GM19043 (cell line): ENCODE results near the gene FUT4.
"Not testable (repeated sequence)": the region's sequence is repeated elsewhere in the genome, so short reads cannot be mapped to it uniquely, and the experiment has no call there.

Experiments used
- ATAC-seq: cut with Tn5 transposase; IDR thresholded peaks from one replicate; pipeline ENCODE4 v1.9.1; 2021; ENCODE audit warnings: low read depth; ENCODE audit not compliant: unreplicated experiment

FUT4 gene, protein sequence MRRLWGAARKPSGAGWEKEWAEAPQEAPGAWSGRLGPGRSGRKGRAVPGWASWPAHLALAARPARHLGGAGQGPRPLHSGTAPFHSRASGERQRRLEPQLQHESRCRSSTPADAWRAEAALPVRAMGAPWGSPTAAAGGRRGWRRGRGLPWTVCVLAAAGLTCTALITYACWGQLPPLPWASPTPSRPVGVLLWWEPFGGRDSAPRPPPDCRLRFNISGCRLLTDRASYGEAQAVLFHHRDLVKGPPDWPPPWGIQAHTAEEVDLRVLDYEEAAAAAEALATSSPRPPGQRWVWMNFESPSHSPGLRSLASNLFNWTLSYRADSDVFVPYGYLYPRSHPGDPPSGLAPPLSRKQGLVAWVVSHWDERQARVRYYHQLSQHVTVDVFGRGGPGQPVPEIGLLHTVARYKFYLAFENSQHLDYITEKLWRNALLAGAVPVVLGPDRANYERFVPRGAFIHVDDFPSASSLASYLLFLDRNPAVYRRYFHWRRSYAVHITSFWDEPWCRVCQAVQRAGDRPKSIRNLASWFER

DNA sequence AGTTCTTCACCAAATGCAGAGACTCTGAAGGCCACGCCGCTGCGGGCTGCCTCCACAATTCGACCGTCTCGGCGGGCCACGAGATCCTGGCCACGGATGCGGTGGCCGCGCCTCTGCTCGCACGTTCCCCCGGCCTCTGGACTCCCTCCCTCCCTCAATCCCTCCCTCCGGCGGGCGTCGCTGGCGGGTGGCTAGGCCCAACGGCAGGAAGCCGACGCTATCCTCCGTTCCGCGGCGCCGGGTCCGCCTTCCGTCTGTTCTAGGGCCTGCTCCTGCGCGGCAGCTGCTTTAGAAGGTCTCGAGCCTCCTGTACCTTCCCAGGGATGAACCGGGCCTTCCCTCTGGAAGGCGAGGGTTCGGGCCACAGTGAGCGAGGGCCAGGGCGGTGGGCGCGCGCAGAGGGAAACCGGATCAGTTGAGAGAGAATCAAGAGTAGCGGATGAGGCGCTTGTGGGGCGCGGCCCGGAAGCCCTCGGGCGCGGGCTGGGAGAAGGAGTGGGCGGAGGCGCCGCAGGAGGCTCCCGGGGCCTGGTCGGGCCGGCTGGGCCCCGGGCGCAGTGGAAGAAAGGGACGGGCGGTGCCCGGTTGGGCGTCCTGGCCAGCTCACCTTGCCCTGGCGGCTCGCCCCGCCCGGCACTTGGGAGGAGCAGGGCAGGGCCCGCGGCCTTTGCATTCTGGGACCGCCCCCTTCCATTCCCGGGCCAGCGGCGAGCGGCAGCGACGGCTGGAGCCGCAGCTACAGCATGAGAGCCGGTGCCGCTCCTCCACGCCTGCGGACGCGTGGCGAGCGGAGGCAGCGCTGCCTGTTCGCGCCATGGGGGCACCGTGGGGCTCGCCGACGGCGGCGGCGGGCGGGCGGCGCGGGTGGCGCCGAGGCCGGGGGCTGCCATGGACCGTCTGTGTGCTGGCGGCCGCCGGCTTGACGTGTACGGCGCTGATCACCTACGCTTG, at the start of gene FUT4:
Gene FUT4 (plus strand): TSS at position 227 of the 951 bp plus-strand sequence. CDS start 213 bp downstream, at position 440.
- peak; percentile 69 for ATAC-seq

- ATAC-seq = peak; percentile 51
Measured at GRCh38 chr11:94494126-94494680, 49.5 kb upstream of the FUT4 start.

GRCh38 chr11:94500181-94500580, 43.5 kb upstream of the FUT4 start:
- ATAC-seq = no peak

DNA sequence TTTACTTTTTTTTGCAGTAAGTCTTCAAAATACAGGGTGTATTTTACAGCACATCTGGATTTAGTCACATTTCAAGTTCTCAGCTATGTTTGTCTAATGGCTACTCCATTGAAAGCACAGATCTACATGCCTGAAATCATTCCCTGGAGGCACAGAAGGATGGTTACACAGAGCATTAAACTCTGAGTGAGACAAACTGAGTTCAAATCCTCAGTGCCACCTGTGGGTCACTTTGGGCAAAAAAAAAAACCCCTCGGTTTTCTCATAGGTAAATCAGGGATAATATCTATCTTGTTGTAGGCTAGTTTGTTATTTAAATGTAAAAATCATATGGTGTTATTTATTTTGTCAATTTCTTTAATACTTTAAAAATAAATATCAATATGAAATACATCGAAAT, 42.2 kb upstream of the FUT4 start:
- ATAC-seq = no peak

GRCh38 chr11:94504689-94505293, 38.9 kb upstream of the FUT4 start:
- ATAC-seq = no peak

DNA sequence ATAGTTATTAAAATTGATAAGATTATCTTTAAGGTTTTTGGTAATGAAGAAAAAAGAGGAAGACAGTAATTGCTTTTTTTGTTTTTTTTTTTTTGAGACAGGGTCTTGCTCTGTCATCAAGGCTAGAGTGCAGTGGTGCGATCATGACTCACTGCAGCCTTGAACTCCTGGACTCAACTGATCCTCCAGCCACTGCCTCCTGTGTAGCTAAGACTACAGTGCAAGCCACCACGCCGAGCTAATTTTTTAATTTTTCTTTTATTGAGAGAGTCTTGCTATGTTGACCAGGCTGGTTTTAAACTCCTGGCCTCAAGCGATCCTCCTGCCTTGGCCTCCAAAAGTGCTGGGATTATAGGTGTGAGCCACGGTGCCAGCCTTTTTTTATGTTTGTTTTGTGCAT, 37.2 kb upstream of the FUT4 start:
- not testable (repeated sequence) for ATAC-seq

GRCh38 chr11:94507485-94507884, 36.2 kb upstream of the FUT4 start:
- ATAC-seq = no peak

DNA sequence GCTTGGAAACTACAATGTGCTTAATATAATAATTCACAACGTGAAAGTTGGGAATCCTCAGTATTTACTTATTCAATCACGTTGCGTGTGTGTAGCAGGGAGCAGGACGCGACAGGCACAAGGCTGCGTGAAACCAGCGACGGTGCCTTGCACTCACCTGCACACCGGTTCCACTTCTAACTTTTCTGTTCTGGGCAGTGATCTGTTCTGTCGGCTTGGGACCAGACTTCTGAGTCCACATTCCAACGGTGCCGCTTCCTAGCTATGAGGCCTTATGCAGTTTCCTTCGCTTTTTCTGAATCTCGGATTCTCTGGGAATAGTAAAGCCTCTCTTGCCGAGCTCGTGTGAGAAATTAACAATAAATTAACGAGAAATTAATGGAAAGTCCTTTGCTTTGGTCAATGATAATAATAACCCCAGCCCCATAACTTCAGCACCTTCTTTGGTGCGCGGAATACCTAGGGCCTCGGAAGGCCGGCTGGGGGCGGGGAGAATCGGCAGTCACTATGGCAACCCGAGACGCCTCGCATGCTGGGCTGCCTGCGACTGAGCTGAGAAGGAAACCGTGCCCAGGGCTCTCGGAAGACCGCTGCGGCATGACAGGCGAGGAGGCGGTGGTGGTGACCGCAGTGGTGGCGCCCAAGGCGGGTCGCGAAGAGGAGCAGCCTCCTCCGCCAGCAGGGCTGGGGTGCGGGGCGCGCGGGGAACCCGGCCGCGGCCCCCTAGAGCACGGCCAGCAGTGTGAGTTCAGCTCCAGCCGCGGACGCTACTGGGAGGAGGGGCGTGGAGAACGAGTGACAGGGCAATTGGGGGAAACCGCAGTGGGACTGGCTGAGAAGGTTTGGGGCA, 31.6 kb upstream of the FUT4 start, which contains the start of gene C11orf97:
Gene C11orf97 (plus strand): TSS at position 530 of the 850 bp plus-strand sequence. CDS start 68 bp downstream, at position 598.
- peak; percentile 80 for ATAC-seq

DNA sequence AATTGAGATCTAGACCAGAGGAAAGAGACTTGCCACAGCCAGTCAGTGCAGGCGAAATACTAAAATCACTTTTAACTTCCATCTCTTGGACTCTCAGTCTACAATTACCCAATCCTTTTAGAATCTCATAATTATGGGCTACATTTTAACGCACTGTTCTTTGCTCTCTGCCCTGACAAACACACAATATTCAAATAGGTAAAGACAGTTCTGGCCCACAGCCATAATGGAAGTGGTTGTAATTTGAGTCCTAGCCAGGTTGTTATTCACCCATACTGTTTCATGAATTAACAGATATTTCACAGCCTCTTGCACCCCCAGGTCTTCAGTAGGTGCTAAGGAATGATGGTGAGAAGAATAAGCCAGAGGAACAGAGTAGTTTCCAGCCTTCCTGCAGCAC, 30.6 kb upstream of the FUT4 start:
- peak; percentile 46 for ATAC-seq

DNA sequence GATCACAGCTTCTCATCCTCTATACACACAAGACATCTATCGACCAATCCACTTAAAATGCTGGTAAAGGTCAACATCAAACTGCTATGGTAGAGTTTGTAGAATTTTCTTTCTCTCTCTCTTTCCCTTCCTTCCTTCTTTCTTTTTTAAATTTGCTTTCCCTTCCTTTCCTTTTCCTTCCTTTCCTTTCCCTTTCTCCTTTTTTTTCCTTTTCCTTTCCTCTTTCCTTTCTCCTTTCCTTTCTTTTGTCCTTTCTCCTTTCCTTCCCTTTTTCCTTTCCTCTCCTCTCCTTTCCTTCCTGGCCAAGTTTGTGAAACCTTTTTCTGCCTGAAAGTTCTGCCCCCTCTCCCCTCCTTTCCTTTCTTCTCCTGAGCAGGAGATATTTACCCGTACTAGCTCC, 28.3 kb upstream of the FUT4 start:
- no peak for ATAC-seq

GRCh38 chr11:94516725-94517124, 27.0 kb upstream of the FUT4 start:
- no peak for ATAC-seq

GRCh38 chr11:94518300-94518699, 25.4 kb upstream of the FUT4 start:
- no peak for ATAC-seq

DNA sequence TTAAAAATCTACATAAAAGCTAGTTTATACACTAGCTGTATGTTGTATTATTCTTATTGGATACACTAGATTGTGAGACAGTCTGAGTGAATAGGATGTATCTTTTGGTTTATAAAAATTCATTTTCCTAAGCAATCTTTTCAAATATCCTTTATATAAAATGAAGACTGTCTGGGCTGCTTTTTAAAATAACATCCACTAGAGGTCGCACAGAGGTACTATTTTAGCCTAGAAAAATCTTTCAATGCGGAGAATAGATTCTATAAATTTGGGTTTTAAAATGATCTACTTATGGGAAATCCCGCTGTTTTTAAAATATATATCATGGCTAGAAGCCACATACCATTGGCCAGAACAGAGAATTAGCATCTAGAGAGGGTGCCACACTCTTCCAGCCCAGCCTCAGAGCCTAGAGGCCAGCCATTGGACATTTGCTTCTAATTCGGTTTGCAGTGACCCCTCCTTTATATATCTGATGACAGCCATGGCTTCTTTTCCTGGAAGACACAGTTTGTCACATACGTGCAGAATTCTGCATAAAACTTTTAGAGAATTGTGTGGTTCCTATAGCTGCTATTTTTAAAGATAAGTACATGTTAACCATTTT, 24.1 kb upstream of the FUT4 start:
- peak; percentile 55 for ATAC-seq

DNA sequence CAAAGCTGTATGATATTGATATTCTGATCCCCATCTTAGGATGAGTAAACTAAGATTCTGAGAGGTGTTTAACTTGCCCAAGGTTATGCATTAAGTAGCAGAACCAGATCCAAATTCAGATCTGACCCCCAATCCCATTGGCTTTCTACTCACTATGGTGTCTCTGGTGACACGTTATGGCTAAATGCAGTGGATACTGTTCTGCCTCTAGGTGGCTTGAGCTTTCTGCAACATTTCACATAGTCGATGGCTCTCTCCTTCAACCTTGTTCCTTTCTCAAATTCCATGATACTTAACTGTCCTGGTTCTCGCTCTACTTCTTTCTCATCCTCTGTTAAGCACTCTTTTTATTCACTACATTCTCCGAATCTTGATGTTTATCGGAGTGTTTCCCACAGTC, 22.0 kb upstream of the FUT4 start:
- ATAC-seq = no peak

- no peak for ATAC-seq
Measured at GRCh38 chr11:94524341-94524740, 19.4 kb upstream of the FUT4 start.

- no peak for ATAC-seq
Measured at GRCh38 chr11:94525546-94526324, 18.0 kb upstream of the FUT4 start.

DNA sequence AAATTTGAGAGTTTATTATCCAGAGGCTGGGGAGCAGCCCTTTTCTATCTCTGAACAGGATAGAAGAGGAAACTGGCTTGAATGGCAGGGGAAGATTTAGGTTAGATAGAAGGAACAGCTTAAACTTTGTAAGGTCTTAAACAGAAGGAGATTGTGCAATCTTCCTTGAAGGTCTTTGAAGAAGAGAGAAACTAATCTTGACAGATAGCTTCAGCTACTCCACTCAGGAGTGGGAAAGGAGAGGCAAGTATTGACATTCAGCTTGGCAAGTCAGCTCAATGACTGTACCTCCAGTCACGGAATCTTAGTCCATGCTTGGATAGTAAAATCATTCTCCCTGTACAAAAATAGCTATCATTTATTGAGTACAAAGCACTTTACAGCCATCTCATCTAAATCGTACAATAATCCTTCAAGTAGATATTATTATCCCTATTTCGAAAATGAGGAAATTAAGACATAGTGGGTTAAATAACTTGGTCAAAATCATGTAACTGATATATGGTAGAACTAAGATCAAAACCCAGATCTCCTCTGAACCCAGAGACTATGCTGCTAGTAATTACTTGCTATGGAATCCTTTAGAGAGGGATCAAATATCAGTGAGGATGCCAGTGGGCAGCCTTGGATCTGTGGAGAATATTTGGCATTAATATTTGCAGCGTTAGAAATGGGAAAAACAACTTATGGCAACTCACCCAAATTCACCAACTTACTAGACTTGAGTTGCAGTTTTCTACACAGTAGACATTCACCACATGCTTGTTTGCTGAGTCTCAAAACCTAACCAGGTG, 16.9 kb upstream of the FUT4 start:
- no peak for ATAC-seq
